Glomerular visceral epithelial cell (primary cell): ENCODE data around the gene HS3ST3A1.

Experiments used
- DNase-seq: peaks from one replicate; pipeline ENCODE4 v3.0.0-alpha.2; 2016; ENCODE audit errors: extremely low spot score

Gene HS3ST3A1

GRCh38 chr17:13491916-13492736 is 109.6 kb downstream of the HS3ST3A1 start:
- DNase-seq = no peak

GRCh38 chr17:13491491-13491890 is 110.2 kb downstream of the HS3ST3A1 start:
- DNase-seq = no peak

- DNase-seq = peak; percentile 66
Measured at GRCh38 chr17:13490906-13491482, 110.7 kb downstream of the HS3ST3A1 start.

GRCh38 chr17:13490427-13490826 is 111.3 kb downstream of the HS3ST3A1 start:
- DNase-seq = no peak

- no peak for DNase-seq
Measured at GRCh38 chr17:13485327-13485726, 116.4 kb downstream of the HS3ST3A1 start.

- no peak for DNase-seq
Measured at GRCh38 chr17:13484020-13484419, 117.7 kb downstream of the HS3ST3A1 start.

GRCh38 chr17:13480877-13481276 is 120.9 kb downstream of the HS3ST3A1 start:
- no peak for DNase-seq

GRCh38 chr17:13478326-13478830 is 123.4 kb downstream of the HS3ST3A1 start:
- no peak for DNase-seq

GRCh38 chr17:13477180-13477611 is 124.5 kb downstream of the HS3ST3A1 start:
- no peak for DNase-seq

GRCh38 chr17:13476720-13477119 is 125.0 kb downstream of the HS3ST3A1 start:
- no peak for DNase-seq

- no peak for DNase-seq
Measured at GRCh38 chr17:13475574-13476223, 126.0 kb downstream of the HS3ST3A1 start.

GRCh38 chr17:13474073-13474800 is 127.5 kb downstream of the HS3ST3A1 start:
- DNase-seq = no peak

GRCh38 chr17:13465678-13466077 is 136.1 kb downstream of the HS3ST3A1 start:
- no peak for DNase-seq

GRCh38 chr17:13462673-13463124 is 139.0 kb downstream of the HS3ST3A1 start:
- no peak for DNase-seq

GRCh38 chr17:13462146-13462545 is 139.6 kb downstream of the HS3ST3A1 start:
- no peak for DNase-seq

GRCh38 chr17:13460261-13461000 is 141.3 kb downstream of the HS3ST3A1 start:
- no peak for DNase-seq

- DNase-seq = no peak
Measured at GRCh38 chr17:13457783-13458182, 143.9 kb downstream of the HS3ST3A1 start.
